Panc1 (cell line): ENCODE results near the gene CSAG2. TPM values are rescaled to one million over a fixed set of nuclear protein-coding genes. Genes with fewer than 3 reads are reported as not detected.

ENCODE experiments used
- ATAC-seq: fragments of 200-7000 bp; cut with Tn5 transposase; 2 replicates; pipeline ENCODE4 v1.9.1; 2020; ENCODE audit warnings: mild to moderate bottlenecking, moderate library complexity
- BruUV-seq: library from RNA; stranded (reverse); fragments of 400-500 nt; replicated peaks from 2 replicates; lab custom pipeline; 2021; lab: Mats Ljungman, UMichigan
- CTCF ChIA-PET: fragments of 300-600 bp; sonication (Branson Sonifier 250); formaldehyde crosslinking; loops from one replicate; lab custom pipeline; 2022; ENCODE audit warnings: antibody characterized with exemption; lab: Charles Lee
- POLR2A ChIA-PET: fragments of 300-600 bp; sonication (Branson Sonifier 250); formaldehyde crosslinking; loops from one replicate; lab custom pipeline; 2022; ENCODE audit warnings: antibody characterized with exemption; lab: Charles Lee
- DNase-seq: peaks from one replicate; pipeline ENCODE4 v3.0.0-alpha.2; 2010; ENCODE audit warnings: low read depth, low spot score
- H3K27ac ChIP-seq: 2 replicates; pipeline ENCODE4 v1.5.1; 2011; ENCODE audit warnings: mild to moderate bottlenecking, low read length, inconsistent platforms
- H3K27me3 ChIP-seq: fragments of 200-500 bp; sonication (Bioruptor generic); 2 replicates; pipeline ENCODE4 v1.6.0; 2014; ENCODE audit warnings: low read length, inconsistent platforms; ENCODE audit not compliant: control insufficient read depth, insufficient read depth
- H3K36me3 ChIP-seq: fragments of 200-500 bp; sonication (Bioruptor generic); 2 replicates; pipeline ENCODE4 v1.5.1; 2014; ENCODE audit warnings: inconsistent platforms, mild to moderate bottlenecking, low read length, moderate library complexity; ENCODE audit not compliant: control insufficient read depth, insufficient read depth
- H3K4me1 ChIP-seq: 2 replicates; pipeline ENCODE4 v1.5.1; 2011; ENCODE audit warnings: inconsistent platforms, mild to moderate bottlenecking, low read length, moderate library complexity; ENCODE audit not compliant: control insufficient read depth, insufficient read depth
- H3K4me3 ChIP-seq, 2 experiments: 2 replicates each; pipeline ENCODE4 v1.5.1; 2011 to 2012; ENCODE audit warnings: low read depth in 2 of 2, low read length in 2 of 2, mild to moderate bottlenecking in 2 of 2, inconsistent platforms in 1 of 2, moderate library complexity in 1 of 2
- H3K9me3 ChIP-seq: fragments of 200-500 bp; sonication (Bioruptor generic); 2 replicates; pipeline ENCODE4 v1.5.1; 2014; ENCODE audit warnings: low read depth, mild to moderate bottlenecking, inconsistent platforms, low read length, moderate library complexity; ENCODE audit not compliant: control insufficient read depth, insufficient read depth
- CTCF ChIP-seq: fragments of 450-650 bp; IDR thresholded peaks from 2 replicates; pipeline ENCODE4 v1.5.1; 2017; ENCODE audit warnings: mild to moderate bottlenecking
- POLR2AphosphoS5 ChIP-seq: IDR thresholded peaks from 2 replicates; pipeline ENCODE4 v1.6.1; 2012; ENCODE audit warnings: mild to moderate bottlenecking, low read depth, low read length, moderate library complexity
- SIN3A ChIP-seq: IDR thresholded peaks from 2 replicates; pipeline ENCODE4 v1.6.1; 2012; ENCODE audit warnings: low read depth, mild to moderate bottlenecking, low read length, moderate library complexity, borderline replicate concordance; ENCODE audit not compliant: insufficient read depth
- TCF7L2 ChIP-seq: IDR thresholded peaks from 2 replicates; pipeline ENCODE4 v1.6.1; 2011; ENCODE audit warnings: mild to moderate bottlenecking, low read depth, low read length, inconsistent platforms
- in situ Hi-C: cut with HindIII; loops from 2 replicates; pipeline ENCODE4 v1.10.0; 2016; ENCODE audit warnings: low sequenced_read_pairs, low pct_unique_long_range_greater_than_20kb
- intact Hi-C: fragments of 100-400 bp; cut with micrococcal nuclease; formaldehyde crosslinking; loops from one replicate; pipeline ENCODE4 v1.10.0; 2022; ENCODE audit not compliant: unreplicated experiment
- total RNA-seq: library from RNA; stranded (reverse); gene quantifications from one replicate; pipeline ENCODE4 v1.2.1, GENCODE V29; 2021; ENCODE audit not compliant: unreplicated experiment
- TF ChIP-seq, protein P1 (sequence below), 2 experiments: IDR thresholded peaks; 2 replicates each; pipeline ENCODE4 v1.6.1; 2011 to 2012; ENCODE audit warnings: low read depth in 2 of 2, control low read depth in 1 of 2, low read length in 1 of 2, mild to moderate bottlenecking in 1 of 2, moderate library complexity in 1 of 2; ENCODE audit not compliant: insufficient read depth in 1 of 2

CSAG2 gene
- total RNA-seq, 1 experiment from 2014 or later = not detected

- Histone ChIP-seq H3K27ac (no peak overlapping the region), H3K4me1 (no peaks in the 10 kb centered on the region), H3K4me3 (no peak overlapping the region), H3K27me3 (0 out of 2 replicates have a peak, but pooled peaks cover 2% of the 10 kb centered on the region), H3K9me3 (no peaks in the 10 kb centered on the region), H3K36me3 (no peaks in the 10 kb centered on the region)
- TF ChIP-seq POLR2AphosphoS5 (no peak), SIN3A (no peak), TCF7L2 (no peak), CTCF (no peak)
- TF ChIP-seq, protein P1, sequence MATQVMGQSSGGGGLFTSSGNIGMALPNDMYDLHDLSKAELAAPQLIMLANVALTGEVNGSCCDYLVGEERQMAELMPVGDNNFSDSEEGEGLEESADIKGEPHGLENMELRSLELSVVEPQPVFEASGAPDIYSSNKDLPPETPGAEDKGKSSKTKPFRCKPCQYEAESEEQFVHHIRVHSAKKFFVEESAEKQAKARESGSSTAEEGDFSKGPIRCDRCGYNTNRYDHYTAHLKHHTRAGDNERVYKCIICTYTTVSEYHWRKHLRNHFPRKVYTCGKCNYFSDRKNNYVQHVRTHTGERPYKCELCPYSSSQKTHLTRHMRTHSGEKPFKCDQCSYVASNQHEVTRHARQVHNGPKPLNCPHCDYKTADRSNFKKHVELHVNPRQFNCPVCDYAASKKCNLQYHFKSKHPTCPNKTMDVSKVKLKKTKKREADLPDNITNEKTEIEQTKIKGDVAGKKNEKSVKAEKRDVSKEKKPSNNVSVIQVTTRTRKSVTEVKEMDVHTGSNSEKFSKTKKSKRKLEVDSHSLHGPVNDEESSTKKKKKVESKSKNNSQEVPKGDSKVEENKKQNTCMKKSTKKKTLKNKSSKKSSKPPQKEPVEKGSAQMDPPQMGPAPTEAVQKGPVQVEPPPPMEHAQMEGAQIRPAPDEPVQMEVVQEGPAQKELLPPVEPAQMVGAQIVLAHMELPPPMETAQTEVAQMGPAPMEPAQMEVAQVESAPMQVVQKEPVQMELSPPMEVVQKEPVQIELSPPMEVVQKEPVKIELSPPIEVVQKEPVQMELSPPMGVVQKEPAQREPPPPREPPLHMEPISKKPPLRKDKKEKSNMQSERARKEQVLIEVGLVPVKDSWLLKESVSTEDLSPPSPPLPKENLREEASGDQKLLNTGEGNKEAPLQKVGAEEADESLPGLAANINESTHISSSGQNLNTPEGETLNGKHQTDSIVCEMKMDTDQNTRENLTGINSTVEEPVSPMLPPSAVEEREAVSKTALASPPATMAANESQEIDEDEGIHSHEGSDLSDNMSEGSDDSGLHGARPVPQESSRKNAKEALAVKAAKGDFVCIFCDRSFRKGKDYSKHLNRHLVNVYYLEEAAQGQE (IDR thresholded peaks at IDR 0.05; ENCODE audit: insufficient read depth in 1 of 2, low read depth in 2 of 2, low read length in 1 of 2) = no peak
- POLR2A ChIA-PET = no interaction called here
- no peak for ATAC-seq
- CTCF ChIA-PET = no interaction called here
- no peak for DNase-seq
- intact Hi-C loops (no loop called here), in situ Hi-C loops (no loop called here)
- BruUV-seq = no TSS peak
Measured at GRCh38 chrX:152658302-152658701, 50.8 kb downstream of the CSAG2 start.

Other genes with a start within 250 kb of the CSAG2 start
- 0.03 TPM for gene GABRQ, start 71.4 kb downstream of the CSAG2 start, total RNA-seq
- 0.21 TPM for gene MAGEA3, start 10.5 kb downstream of the CSAG2 start, total RNA-seq
- gene MAGEA2B, start 5.4 kb upstream of the CSAG2 start, total RNA-seq = not detected
- gene CSAG1, start 24.4 kb upstream of the CSAG2 start, total RNA-seq = not detected
- gene MAGEA12, start 24.5 kb upstream of the CSAG2 start, total RNA-seq = not detected
- 0.28 TPM for gene MAGEA2, start 44.6 kb upstream of the CSAG2 start, total RNA-seq
- 0.26 TPM for gene CSAG3, start 49.9 kb upstream of the CSAG2 start, total RNA-seq
- 0.57 TPM for gene MAGEA6, start 60.4 kb upstream of the CSAG2 start, total RNA-seq
- gene CETN2, start 121.5 kb upstream of the CSAG2 start, total RNA-seq = 63.3 TPM
- 75.0 TPM for gene NSDHL, start 121.8 kb upstream of the CSAG2 start, total RNA-seq
- gene ZNF185, start 188.8 kb upstream of the CSAG2 start, total RNA-seq = 5.4 TPM